Measurements from ENCODE around the gene ANKRD39.

DNA sequence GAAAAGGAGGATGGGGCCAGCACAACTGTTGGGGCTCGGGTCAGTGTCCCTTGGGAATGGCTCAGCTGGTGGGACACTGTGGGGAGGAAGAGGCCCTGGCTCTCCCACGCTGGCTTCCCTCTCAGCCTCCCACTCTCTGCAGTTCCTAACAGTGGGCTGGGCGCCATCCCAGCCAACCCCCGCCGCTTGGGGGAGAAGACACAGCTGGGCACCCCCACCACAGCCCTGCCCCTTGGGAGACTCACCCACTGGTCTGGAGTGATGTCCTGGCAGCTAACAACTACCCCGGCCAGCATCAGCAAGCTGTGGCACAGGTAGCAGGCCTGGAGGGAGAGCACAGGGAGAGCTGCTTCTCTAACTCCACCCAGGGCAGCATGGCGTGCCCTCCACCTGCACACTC is 20.4 kb upstream of the ANKRD39 start:
- TF ChIP-seq, protein P1, sequence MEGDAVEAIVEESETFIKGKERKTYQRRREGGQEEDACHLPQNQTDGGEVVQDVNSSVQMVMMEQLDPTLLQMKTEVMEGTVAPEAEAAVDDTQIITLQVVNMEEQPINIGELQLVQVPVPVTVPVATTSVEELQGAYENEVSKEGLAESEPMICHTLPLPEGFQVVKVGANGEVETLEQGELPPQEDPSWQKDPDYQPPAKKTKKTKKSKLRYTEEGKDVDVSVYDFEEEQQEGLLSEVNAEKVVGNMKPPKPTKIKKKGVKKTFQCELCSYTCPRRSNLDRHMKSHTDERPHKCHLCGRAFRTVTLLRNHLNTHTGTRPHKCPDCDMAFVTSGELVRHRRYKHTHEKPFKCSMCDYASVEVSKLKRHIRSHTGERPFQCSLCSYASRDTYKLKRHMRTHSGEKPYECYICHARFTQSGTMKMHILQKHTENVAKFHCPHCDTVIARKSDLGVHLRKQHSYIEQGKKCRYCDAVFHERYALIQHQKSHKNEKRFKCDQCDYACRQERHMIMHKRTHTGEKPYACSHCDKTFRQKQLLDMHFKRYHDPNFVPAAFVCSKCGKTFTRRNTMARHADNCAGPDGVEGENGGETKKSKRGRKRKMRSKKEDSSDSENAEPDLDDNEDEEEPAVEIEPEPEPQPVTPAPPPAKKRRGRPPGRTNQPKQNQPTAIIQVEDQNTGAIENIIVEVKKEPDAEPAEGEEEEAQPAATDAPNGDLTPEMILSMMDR (IDR thresholded peaks at IDR 0.05) = no peak
- no peak for TF ChIP-seq POLR2A (IDR thresholded peaks at IDR 0.05)

All from adrenal gland (tissue), 5 donors.